Effector CD8-positive, alpha-beta T cell (primary cell): Measurements from ENCODE around the gene KCNG1.
"Not testable (repeated sequence)": the region's sequence is repeated elsewhere in the genome, so short reads cannot be mapped to it uniquely, and the experiment has no call there.

Experiments used
- DNase-seq: peaks from one replicate; lab custom pipeline; 2025; lab: John Stamatoyannopoulos, UW
- total RNA-seq, 4 experiments: gene quantifications; one replicate each; lab custom pipeline; 2026; lab: John Stamatoyannopoulos, UW

Gene KCNG1, protein sequence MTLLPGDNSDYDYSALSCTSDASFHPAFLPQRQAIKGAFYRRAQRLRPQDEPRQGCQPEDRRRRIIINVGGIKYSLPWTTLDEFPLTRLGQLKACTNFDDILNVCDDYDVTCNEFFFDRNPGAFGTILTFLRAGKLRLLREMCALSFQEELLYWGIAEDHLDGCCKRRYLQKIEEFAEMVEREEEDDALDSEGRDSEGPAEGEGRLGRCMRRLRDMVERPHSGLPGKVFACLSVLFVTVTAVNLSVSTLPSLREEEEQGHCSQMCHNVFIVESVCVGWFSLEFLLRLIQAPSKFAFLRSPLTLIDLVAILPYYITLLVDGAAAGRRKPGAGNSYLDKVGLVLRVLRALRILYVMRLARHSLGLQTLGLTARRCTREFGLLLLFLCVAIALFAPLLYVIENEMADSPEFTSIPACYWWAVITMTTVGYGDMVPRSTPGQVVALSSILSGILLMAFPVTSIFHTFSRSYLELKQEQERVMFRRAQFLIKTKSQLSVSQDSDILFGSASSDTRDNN
- total RNA-seq: 0 to 0.27 (median 0) reads per million in 4 experiments

DNA sequence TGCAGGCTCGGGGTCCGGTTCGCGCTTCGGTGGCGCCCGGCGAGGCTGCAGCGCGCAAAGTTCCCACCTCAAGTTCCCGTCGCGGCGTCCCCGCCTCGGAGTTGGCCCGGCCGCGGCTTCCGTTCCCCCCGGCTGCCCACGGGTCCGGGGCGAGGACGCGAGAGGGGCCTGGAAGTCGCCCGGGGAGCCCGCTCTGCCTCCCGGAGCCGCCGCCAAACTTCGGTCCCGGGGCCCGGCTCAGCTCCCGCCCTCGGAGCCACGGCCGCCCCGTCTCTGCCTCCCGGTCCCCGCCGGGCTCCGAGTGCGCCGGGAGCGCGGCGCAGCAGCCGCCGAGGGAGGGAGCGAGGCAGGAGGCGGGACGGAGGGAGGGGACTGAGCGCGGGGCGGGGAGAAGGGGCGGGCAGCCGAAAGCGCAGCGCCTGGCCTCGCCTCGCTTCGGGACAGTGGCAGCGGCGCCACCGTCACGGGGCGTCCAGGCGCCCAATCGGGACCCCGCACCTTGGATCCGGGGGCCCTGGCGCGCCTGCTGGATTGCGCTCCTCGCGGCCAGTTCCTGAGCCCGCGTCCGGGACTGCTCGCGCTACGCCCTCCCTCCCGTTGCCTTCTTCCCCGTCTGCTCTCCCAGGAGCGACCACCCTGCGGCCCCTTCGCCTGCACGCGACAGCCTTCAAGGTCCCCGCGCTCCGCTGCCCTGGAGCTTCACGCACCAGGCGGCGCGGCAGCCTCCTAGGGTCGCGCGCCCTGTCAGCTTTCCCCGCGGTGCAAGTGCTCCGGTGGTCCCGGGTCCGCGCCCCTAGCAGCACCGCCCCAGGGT, at the start of gene KCNG1:
Gene KCNG1, minus strand, starts transcription at position 305 of the 814 bp plus-strand sequence. CDS start 12,769 bp downstream, outside the sequence.
- DNase-seq: no peak

DNA sequence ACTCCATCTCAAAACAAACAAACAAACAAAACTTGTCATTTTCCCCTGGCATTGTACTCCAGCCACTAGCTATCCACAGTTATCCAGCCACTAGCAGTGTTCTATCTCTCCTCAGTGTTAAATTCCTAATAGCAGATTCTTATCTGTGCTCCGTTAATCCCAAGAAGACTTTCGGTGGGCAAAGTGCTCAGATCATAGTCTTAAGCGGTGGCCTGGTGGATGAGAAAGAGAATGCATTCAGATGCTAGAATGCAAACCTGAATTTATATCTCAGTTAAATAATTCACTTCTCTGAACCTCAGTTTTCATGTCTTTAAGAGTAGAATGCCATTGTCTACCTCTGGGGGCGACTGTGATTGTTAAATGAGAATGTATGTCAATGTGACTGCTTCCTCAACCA, 47.7 kb upstream of the KCNG1 start:
- no peak for DNase-seq

DNA sequence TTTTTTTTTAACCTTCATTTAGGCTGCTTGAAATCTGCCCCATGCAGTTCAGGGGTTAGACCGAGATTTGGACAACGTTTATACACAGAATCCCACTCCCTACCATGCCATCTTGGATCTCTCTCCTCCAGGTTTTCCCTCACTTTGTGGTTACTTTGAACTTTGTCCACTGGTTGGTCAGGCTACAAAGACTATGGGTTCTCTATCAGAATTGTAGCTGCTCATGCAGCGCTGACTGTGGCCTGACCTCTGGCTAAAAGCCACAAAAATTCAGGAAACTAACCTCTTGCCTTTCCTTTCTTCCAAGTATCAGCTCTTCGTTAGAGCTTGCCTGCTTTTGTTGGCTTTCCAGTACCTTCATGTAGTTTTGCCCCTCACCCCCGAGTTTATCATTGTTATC, 44.9 kb upstream of the KCNG1 start:
- no peak for DNase-seq

DNA sequence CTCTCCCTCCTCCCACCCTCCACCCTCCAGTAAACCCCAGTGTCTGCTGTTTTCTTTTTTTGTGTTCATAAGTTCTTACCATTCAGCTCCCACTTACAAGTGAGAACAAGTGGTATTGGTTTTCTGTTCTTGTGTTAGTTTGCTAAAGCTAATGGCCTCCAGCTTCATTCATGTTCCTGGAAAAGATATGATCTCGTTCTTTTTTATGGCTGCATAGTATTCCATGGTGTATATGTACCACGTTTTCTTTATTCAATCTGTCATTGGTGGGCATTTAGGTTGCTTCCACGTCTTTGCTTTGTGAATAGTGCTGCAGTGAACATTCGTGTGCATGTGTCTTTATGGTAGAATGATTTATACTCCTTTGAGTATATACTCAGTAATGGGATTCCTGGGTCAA, 42.7 kb upstream of the KCNG1 start:
- DNase-seq: no peak

DNA sequence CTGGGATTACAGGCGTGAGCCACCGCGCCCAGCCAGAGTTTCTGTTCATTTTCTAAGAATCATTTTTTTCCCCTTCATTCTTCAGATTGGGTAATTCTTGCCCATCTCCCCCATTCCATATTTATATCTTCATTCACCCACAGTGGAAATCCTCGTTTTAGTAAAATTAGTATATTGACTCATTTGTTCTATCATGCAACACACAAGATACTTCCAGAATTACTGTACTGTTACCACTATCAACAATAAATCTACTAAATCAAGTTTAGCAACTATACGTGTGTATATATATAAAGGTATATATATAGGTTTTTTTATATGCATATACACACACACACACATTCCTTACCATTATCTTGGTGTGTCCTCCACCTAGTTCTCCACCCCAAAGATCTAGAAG, 41.2 kb upstream of the KCNG1 start:
- no peak for DNase-seq

DNA sequence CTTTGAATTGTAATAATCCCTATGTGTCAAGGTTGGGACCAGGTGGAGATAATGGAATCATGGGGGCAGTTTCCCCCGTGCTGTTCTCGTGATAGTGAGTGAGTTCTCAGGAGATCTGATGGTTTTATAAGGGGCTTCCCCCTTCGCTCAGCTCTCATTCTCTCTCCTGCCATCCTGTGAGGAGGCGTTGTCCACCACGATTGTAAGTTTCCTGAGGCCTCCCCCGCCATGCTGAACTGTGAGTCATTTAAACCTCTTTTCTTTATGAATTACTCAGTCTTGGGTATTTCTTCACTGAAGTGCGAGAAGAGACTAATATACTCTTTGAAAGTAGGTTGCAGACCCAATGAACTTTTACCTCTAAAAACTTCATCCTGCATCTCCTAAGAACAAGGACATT, 39.2 kb upstream of the KCNG1 start:
- DNase-seq: no peak

DNA sequence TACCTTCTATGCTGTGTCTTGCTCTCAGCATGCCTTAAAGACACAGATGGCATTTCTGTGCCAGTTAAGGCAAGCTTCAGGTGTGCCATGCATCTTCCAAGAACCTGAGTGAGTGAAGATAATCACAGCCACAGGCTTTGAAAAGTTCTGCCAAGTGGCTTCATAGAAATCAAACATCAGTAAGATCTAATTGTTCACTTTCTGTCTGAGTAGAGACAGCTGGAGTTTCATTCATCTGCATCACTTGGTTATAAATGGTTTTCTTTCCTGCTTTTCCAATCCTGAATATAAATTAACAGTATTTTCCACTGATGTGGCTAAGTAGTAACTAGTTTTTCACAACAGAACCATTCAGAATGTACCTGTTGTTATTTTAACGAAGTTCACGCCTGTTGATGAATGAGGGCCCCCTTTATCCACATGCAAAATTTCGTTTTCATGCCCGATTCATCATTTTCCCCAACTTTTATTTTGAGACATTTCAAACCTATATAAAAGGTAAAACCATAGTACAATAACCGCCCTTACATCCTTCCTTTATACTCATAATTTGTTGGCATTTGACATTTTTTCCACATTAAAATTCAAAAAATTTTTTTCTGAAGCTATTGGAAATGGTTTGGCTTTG, 38.6 kb upstream of the KCNG1 start:
- DNase-seq: no peak

DNA sequence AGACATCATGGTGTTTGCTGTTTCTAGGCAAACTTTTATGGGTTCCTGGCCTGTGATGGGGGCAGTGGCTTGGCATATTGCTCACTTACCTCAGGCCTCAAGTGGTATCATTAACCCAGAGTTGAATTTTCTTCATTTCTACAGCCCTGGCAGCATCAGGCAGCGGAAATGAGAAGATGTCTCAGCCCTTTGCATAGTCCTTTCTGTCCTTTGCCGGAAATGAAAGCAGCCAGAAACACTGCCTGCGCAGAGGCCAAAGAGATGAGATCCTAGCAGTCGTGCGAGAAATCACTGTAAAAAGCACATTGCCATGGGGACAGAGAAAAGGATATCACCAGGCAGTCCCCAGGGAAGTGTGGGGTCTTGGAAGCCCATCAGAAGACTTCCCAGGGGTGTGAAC, 37.4 kb upstream of the KCNG1 start:
- DNase-seq: no peak

DNA sequence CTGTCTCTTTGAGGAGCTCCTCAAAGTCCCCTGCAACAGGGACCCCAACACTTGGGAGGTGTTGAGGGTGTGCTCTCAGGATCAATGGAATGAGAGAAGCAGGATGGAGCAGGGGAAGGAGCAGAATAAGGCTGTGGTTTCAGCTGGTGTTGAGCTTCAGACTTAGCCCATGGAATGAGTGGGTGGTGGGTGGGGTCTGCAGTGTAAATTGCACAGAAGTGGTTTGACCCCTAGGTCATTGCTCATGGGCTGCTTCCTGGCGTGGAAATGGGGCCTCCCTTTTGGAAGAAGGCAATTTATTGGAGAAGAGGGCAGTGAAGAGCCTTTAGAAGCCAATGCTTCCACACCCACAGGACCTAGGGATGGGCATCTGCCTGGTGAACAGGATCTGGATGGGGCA, 37.0 kb upstream of the KCNG1 start:
- DNase-seq: no peak

DNA sequence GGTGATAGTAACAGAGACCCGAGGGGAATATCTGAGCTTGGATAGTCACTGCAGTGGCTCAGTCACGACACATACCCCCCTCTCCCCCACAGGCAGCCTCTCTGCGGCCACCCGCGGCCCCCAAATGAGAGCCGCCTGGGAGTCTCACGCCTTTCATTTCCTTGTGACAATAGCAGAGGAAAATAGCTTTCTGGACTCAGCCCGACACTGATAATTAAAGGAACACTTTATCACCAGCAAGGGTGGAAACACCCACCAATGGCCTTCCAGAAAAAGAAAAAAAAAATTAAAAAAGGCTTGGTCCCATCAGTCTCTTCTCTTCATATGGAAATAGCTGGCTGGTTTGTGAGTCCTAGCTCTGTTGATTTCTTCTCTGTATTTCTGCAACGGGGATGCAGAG, 35.1 kb upstream of the KCNG1 start:
- no peak for DNase-seq

DNA sequence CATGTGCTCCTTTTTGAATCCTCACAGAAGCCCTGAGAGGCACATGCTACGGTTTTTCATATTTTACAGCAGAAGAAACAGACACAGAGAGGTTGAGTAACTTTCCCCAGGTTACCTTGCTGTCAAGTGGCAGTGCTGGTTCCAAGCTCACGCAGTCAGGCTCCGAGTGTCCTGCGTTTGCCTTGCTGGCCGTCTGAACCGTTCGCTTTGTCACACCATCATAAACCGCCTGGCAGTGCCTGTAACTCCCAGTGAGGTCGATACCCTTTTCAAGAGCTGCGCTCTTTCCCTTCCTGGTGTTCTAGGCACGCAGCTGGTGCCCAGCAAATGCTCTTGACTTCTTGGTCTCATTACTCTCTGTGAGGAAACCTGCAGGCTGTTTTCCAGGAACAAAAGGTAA, 31.3 kb upstream of the KCNG1 start:
- no peak for DNase-seq

DNA sequence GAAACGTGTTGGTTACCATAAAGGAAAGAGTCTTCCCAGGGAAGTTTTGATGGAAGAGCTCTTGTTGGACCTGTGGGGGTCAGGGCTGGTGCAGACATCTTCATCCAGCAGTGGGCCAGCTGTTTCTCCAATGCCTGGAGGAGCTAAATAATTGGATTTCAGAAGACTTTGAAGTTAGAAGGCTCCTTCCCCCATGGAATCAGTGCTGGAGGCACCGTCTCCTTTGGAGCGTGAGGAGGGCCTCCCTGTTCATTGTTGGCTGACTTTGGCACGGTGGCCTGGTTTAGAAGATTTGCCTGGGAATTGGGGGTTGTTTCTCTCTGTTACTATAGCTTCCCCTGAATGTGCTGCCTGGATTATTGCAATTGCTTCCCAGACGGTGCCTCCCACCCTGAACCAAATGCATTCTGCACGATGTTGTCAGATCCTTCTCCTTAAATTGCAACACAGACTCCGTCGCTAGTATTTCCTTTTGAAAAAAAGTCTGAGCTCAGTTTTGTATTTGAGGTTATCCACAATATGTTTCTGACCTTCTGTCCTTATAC, 27.7 kb upstream of the KCNG1 start:
- DNase-seq: no peak

DNA sequence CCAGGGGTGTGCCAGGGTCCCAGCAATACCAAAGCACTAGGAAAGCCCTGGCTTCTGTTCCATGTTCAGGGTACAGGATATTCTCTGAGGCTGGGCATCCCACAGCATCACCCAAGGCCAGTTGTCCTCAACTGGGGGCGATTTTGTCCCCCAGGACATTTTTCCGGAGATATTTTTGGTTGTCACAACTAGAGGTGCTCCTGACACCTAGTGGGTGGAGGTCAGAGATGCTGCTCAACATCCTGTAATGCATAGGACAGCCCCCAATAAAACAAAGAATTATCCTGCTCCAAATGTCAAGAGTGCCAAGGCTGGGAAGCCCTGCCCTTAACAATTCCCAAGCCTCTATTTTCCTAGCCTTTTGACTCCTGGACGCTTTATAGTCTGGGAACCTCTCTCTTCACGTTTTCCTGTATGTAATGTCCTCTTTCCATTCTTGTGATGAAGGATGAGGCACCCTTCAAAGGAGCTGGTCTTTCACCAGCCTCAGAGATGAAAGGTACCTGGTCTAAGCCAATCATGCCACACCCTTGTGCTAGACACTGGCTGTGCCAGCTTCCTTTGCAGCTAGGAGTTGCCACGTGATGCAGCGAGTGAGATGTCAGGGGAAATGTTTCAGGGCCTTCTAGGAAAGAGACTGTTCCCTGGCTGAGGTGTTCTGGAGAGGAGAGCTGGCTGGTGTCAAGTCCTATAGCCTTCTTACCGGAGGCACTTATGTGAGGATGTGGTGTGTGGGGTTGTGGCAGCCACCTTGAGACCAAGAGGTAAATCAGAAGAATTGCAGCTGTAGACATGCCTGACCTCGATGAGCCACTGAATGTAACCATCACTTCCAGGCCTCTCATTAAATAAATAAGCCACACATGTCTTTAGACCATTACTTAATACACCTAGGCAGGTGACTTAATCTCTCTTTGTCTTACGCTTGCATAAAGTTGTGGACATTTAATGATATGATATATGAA, 23.4 kb upstream of the KCNG1 start:
- DNase-seq: no peak

DNA sequence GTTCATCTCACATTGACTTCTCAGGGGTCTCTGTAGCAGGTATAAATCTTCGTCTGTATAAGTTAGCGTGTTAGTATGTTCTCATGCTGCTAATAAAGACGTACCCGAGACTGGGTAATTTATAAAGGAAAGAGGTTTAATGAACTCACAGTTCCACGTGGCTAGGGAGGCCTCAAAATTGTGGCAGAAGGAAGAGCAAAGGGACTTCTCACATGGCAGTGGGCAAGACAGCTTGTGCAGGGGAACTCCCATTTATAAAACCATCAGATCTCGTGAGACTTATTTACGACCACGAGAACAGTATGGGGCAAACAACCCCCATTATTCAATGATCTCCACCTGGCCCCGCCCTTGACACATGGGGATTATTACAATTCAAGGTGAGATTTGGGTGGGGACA, 22.6 kb upstream of the KCNG1 start:
- not testable (repeated sequence) for DNase-seq

DNA sequence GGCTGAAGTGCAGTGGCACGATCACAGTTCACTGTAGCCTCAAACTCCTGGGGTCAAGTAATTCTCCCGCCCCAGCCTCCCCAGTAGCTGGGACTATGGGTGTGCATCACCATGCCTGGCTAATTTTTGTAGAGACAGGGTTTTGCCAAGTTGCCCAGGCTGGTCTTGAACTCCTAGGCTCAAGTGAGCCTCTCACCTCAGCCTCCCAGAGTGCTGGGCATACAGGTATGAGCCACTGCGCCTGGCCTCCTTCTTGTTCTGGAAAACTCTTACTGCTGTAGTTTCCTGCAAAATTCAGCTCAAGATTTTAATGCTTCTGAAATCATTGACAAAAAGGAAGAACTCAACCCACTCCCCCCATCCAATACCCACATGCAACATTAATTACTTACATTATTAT, 21.9 kb upstream of the KCNG1 start:
- DNase-seq: no peak

DNA sequence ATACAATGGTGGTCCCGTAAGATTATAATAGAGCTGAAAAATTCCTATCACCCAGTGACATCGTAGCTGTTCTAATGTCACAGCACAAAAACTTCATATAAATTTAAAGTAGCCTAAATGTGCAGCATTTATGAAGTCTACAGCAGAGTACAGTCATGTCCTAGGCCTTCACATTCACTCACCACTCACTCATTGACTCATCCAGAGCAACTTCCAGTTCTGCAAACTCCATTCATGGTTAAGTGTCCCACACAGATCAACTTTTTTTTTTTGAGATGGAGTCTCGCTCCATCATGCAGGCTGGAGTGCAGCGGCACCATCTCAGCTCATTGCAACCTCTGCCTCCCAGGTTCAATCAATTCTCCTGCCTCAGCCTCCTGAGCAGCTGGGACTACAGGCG, 20.9 kb upstream of the KCNG1 start:
- no peak for DNase-seq

DNA sequence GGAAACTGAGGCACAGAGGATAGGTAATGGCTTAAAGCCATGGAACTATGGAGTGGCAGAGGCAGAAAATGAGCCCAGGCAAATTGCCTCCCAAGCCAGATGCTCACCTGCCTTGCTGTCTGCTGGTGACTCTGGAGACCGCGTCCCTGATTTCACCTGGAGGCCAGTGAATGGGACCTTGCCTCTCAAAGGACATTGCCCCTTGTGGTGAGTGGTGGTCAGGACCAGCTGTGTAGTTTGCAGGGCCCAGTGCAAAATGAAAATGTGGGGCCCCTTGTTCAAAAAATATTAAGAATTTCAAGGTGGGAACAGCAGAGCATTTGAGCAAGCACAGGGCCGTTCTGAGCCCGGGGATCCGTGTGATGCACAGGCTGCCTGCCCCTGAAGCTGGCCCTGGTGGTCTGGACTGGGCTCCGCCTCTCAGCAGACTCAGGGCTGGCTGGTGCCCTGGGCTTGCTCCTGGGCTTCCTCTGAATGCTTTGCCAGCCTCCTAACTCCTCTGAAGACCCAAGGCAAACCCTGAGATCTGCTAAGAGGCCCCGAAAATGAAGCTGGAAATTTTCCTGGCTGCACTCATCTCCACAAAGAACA, 19.8 kb upstream of the KCNG1 start:
- no peak for DNase-seq

DNA sequence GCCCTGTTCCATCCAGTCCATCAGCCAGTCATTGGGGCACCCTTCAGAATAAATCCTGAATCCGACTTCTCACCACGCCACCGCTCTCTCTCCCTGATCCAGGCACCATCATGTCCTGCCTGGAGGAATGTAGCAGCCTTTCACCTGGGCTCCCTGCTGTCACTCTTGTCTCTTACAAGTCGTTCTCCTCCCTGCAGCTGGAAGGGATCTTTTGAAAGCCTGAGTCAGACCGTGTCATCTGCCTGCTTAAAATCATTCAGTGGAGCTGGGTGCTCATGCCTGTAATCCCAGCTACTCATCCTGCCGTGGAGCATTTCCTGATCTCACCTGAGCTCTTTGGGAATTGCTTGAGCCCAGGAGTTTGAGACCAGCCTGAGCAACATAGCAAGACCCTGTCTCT, 19.2 kb upstream of the KCNG1 start:
- DNase-seq: no peak

DNA sequence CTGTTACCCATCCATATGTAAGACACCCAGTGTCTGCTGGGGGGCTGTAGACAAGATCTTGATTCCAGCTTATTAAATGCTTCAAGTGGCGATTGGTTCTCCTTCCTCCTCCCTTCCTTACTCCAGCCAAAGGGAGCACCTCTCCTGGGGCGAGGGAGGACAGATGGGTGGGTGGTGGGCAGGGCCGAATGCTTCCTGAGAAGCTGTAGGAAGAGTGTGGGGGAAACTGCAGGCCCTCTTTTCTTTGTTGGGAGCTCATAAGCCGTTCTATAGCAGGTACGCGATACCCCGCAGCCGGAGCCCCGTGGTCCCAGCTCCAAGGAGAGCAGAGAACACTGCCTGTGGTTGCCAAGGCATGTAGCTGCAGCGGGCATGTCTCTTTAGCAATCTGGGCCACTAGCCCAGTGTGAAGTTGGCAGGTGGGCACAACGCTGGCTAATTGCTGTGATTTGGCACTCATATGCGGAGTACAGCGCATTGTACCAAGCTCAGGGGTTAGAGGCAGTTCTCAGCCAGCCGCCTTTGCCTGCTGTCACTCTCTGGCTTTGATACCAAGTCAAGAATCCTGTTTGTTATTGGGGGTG, 14.7 kb upstream of the KCNG1 start:
- DNase-seq: no peak

DNA sequence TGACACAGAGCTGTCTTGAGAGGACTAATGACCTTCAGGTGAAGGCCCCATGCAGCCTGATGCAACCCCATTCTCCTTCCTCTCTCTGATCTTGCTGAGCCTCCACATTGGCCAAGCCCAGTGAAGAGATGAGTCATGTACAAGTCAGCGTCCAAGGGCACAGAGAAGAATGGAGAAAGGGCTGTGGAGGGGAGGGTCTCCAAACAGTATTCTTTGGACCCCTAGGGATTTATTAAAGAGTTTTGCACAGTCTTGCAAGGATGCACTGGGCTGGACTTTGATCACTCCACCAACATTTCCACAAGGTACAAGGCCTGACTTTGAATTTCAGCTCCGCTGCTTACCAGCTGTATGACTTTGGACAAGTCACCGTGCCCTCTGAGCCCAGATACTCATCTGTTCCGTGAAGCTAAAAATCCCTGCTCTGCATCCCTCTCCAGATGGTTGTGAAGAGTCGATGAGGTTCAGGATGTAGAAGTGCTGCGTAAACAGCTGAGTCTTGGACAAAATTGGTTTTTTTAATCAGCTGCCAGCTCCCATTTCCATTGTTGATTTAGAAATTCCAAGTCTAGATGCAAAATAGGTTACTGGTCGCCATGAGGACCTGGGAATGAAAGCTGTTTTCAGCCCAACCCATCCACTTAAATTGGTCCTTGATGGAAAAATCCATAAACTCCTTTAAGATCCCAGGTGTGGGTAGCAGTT, 14.1 kb upstream of the KCNG1 start:
- no peak for DNase-seq
